GM10248 (cell line): ENCODE measurements around the gene ARHGAP26.

Source experiments
- CTCF ChIA-PET: fragments of 300-600 bp; sonication (Branson Sonifier 250); formaldehyde crosslinking; extraction: SDS; loops from one replicate; lab custom pipeline; 2021; ENCODE audit warnings: antibody characterized with exemption; lab: Yijun Ruan, JAX
- POLR2A ChIA-PET: fragments of 350-650 bp; sonication (Branson Sonifier 250); formaldehyde crosslinking; extraction: SDS; loops from one replicate; lab custom pipeline; 2020; ENCODE audit warnings: antibody characterized with exemption; lab: Yijun Ruan, JAX
- DNase-seq: peaks from one replicate; pipeline ENCODE4 v3.0.0; 2012; ENCODE audit errors: extremely low spot score
- CTCF ChIP-seq: IDR thresholded peaks from 2 replicates; pipeline ENCODE4 v1.5.1; 2012; ENCODE audit warnings: mild to moderate bottlenecking, low read depth; ENCODE audit errors: extremely low read depth, missing control alignments, control extremely low read depth

The ARHGAP26 gene

GRCh38 chr5:143037071-143037470 lies 266.9 kb downstream of the ARHGAP26 start:
- TF ChIP-seq CTCF, result no peak
- ChIA-PET CTCF (no interaction called here), POLR2A (no interaction called here)
- no peak for DNase-seq

GRCh38 chr5:143037708-143038107 lies 267.5 kb downstream of the ARHGAP26 start:
- POLR2A ChIA-PET, result interaction anchor here (0.6 kb wide), 1 partner anchor 123 kb away, joined by 5 read pairs; no protein-coding TSS in a partner anchor
- CTCF ChIA-PET, result interaction anchor here (1.6 kb wide), 1 partner anchor 15 kb away, joined by 3 read pairs; no protein-coding TSS in a partner anchor
- DNase-seq, result no peak
- no peak for TF ChIP-seq CTCF

GRCh38 chr5:143040622-143041021 lies 270.4 kb downstream of the ARHGAP26 start:
- no peak for DNase-seq

GRCh38 chr5:143041461-143041860 lies 271.3 kb downstream of the ARHGAP26 start:
- CTCF ChIA-PET, result interaction anchor here (0.9 kb wide), 1 partner anchor 23 kb away, joined by 4 read pairs; no protein-coding TSS in a partner anchor
- no peak for DNase-seq
- TF ChIP-seq CTCF, result no peak
- POLR2A ChIA-PET, result no interaction called here

More at GRCh38 chr5:143040622-143041021, 270.4 kb downstream of the ARHGAP26 start:
- TF ChIP-seq CTCF, result no peak
- CTCF ChIA-PET, result interaction anchor here (0.7 to 2.9 kb wide), 6 partner anchors 9 to 142 kb away, joined by 3 to 11 read pairs (median 3); no protein-coding TSS in a partner anchor
- POLR2A ChIA-PET, result no interaction called here

- no peak for TF ChIP-seq CTCF
- ChIA-PET CTCF (interaction anchor here (0.9 to 1.6 kb wide), 3 partner anchors 18 to 22 kb away, joined by 3 to 5 read pairs (median 4); no protein-coding TSS in a partner anchor), POLR2A (no interaction called here)
- no peak for DNase-seq
Observed at GRCh38 chr5:143041972-143042770, 272.0 kb downstream of the ARHGAP26 start.

GRCh38 chr5:143044265-143044664 lies 274.1 kb downstream of the ARHGAP26 start:
- no peak for DNase-seq
- POLR2A ChIA-PET, result no interaction called here
- no peak for TF ChIP-seq CTCF
- CTCF ChIA-PET, result interaction anchor here (1.3 to 2.5 kb wide), 4 partner anchors 12 to 159 kb away, joined by 3 to 7 read pairs (median 4); no protein-coding TSS in a partner anchor
